Progenitor cell of endocrine pancreas (in vitro differentiated cells): Measurements from ENCODE around the gene CDH13. TPM values are rescaled to one million over a fixed set of nuclear protein-coding genes. Genes with fewer than 3 reads are reported as not detected.

Experiments used
- DNase-seq: peaks from one replicate; pipeline ENCODE4 v3.0.0; 2021; ENCODE audit warnings: low spot score; ENCODE audit not compliant: unreplicated experiment
- H3K27ac Mint-ChIP-seq: 2 replicates; pipeline ENCODE4 v1.8.0; 2021; ENCODE audit warnings: mild to moderate bottlenecking, moderate library complexity, mixed read lengths
- H3K27me3 Mint-ChIP-seq: 2 replicates; pipeline ENCODE4 v1.8.0; 2021; ENCODE audit warnings: mixed read lengths
- H3K36me3 Mint-ChIP-seq: 2 replicates; pipeline ENCODE4 v1.8.0; 2022; ENCODE audit warnings: mixed read lengths; ENCODE audit not compliant: insufficient read depth
- H3K4me1 Mint-ChIP-seq: 2 replicates; pipeline ENCODE4 v1.8.0; 2021; ENCODE audit warnings: low read depth, mixed read lengths
- H3K4me3 Mint-ChIP-seq: 2 replicates; pipeline ENCODE4 v1.8.0; 2021; ENCODE audit warnings: low read depth, mild to moderate bottlenecking, moderate library complexity, mixed read lengths
- H3K9me3 Mint-ChIP-seq: 2 replicates; pipeline ENCODE4 v1.8.0; 2021; ENCODE audit warnings: low read depth, mixed read lengths
- total RNA-seq: library from RNA; stranded (reverse); gene quantifications from 2 replicates; pipeline ENCODE4 v1.2.1, GENCODE V29; 2021
- TF ChIP-seq, protein P1 (sequence below): fragments of 200-600 bp; sonication (generic); IDR thresholded peaks from one replicate; pipeline ENCODE4 v1.5.0; 2021; ENCODE audit warnings: antibody characterized with exemption, mild to moderate bottlenecking; ENCODE audit not compliant: unreplicated experiment

Gene CDH13
- total RNA-seq, 1 donor from 2014 or later = 0.38 TPM

DNA sequence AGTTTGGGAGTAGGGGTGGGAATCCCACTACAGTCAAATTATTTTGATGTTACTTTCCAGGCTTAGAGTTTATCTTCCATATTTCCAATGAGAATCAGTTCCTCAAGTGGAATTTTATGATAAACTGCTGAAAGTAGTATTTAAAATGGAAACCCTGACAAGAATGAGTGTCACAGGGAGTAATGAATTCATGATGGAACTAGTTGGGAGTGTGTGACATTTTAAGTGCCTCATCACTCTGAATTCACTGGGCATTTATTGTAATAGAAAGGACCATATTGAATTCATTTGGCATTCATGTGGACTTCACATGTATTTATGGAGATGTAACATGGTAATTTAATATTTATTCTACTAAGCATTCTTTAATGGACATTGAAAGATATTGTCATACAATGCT lies 320.9 kb downstream of the CDH13 start:
- H3K4me3 Mint-ChIP-seq = no peak overlapping the region

DNA sequence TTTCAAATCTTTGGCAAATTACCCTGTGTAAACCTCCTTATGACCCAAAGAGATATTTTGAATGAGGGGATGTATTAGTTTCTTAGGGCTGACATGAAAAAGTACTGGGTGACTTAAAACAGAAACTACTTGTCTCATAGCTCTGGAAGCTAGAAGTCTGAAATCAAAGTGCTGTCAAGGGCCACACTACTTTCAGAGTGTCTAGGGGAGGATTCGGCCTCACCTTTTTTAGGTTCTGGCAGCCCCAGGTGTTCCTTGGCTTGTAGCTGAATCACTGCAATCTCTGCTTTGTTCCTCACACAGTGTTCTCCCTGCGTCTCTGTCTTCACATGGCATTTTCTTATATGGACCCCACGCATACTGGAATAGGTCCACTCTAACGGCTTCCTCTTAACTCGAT lies 322.2 kb downstream of the CDH13 start:
- no peak overlapping the region for H3K4me3 Mint-ChIP-seq
- TF ChIP-seq, protein P1, sequence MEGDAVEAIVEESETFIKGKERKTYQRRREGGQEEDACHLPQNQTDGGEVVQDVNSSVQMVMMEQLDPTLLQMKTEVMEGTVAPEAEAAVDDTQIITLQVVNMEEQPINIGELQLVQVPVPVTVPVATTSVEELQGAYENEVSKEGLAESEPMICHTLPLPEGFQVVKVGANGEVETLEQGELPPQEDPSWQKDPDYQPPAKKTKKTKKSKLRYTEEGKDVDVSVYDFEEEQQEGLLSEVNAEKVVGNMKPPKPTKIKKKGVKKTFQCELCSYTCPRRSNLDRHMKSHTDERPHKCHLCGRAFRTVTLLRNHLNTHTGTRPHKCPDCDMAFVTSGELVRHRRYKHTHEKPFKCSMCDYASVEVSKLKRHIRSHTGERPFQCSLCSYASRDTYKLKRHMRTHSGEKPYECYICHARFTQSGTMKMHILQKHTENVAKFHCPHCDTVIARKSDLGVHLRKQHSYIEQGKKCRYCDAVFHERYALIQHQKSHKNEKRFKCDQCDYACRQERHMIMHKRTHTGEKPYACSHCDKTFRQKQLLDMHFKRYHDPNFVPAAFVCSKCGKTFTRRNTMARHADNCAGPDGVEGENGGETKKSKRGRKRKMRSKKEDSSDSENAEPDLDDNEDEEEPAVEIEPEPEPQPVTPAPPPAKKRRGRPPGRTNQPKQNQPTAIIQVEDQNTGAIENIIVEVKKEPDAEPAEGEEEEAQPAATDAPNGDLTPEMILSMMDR = no peak
- H3K27ac Mint-ChIP-seq = no peak overlapping the region
- no peak for DNase-seq
- no peaks in the 10 kb centered on the region for H3K9me3 Mint-ChIP-seq
- H3K4me1 Mint-ChIP-seq = no peaks in the 10 kb centered on the region
- H3K27me3 Mint-ChIP-seq = no peaks in the 10 kb centered on the region
- H3K36me3 Mint-ChIP-seq = no peaks in the 10 kb centered on the region

More for the DNA sequence above, 320.9 kb downstream of the CDH13 start:
- no peaks in the 10 kb centered on the region for H3K27me3 Mint-ChIP-seq
- H3K4me1 Mint-ChIP-seq = no peaks in the 10 kb centered on the region
- no peaks in the 10 kb centered on the region for H3K36me3 Mint-ChIP-seq
- H3K9me3 Mint-ChIP-seq = no peaks in the 10 kb centered on the region
- H3K27ac Mint-ChIP-seq = no peak overlapping the region
- TF ChIP-seq, protein P1 = no peak
- no peak for DNase-seq

DNA sequence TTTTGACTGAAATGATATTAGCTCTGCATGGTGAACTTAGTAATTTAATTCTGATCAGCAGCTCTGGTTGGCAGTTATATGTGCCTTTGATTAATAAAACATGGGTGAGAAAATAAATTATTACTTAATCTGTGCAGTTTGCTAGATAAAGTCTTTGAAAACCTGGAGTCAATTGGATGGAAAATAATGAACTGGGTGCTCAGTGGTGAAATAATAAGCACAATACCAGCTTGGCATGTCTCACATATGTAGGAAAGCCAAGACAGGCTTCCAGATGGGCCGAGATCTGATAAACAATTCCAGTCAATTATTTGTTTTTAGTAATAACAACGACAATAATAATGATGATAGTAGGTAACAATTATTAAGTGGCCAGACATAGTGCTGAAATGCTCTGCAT lies 326.7 kb downstream of the CDH13 start:
- Mint-ChIP-seq H3K9me3 (no peaks in the 10 kb centered on the region), H3K4me3 (no peak overlapping the region), H3K27me3 (peaks cover 7% of the 10 kb centered on the region), H3K36me3 (no peaks in the 10 kb centered on the region), H3K4me1 (no peaks in the 10 kb centered on the region), H3K27ac (no peak overlapping the region)
- DNase-seq = no peak
- TF ChIP-seq, protein P1 = no peak

DNA sequence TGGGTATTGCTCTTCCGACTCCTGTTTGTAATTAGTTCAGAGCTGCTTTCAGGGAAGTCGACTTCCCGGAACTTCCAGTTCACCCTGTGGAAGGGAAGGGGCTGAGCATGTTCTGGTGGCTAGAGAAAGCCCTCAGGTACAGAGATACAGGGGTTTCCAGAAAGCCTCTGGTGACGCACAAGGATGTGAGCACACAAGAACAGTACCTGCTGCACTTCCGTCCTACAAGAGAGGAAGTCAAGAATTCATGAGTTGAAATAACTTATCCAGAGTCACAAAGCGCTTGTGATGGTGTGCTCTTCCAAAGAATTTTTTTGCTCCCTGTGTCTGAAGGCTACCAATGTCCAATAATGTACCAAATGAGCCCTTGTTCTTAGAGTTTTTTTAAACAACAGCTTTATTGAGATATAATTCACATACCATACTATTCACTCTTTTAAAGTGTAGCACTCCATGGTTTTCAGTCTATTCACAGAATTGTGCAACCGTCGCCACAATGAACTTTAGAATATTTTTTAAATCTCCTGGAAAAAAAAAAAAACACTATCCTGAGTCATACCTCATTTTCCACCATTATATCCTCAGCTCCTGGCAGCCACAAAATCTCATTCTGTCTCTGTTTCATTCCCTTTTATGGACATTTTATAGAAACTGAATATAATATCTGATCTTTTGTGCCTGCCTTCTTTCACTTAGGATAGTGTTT lies 327.6 kb downstream of the CDH13 start:
- H3K4me3 Mint-ChIP-seq = no peak overlapping the region
- H3K27me3 Mint-ChIP-seq = peaks cover 7% of the 10 kb centered on the region
- H3K27ac Mint-ChIP-seq = no peak overlapping the region

DNA sequence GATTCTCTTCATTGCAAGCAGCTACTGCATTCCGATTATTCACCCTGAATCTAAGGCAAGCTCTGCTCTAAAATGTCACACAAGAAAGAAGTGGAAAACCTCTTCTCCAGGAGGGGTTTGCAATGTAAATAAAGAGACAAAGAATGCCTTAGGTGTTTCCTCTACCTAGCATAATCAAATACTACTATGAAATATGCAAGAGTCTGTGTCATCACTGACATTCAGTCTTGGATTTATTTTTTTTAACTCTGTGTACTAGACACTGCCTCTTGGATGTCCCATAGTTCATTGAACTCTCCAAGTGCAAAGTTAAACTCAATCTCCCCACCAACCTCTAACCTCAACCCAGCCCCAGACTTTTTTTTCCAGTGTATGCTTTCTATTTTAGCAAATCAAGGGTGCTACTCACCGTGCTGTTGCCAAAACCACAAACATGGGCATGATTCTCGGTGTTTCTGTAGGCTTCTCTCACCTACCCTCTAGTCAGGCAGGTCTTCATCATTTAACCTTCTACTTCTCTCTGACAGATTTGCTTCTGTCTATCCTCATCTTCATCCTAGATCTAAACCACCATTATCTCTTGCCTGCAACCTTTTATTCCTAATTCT lies 329.1 kb downstream of the CDH13 start:
- Mint-ChIP-seq H3K27ac (no peak overlapping the region), H3K27me3 (peaks cover 12% of the 10 kb centered on the region), H3K4me3 (no peak overlapping the region), H3K36me3 (no peaks in the 10 kb centered on the region), H3K9me3 (no peaks in the 10 kb centered on the region), H3K4me1 (no peaks in the 10 kb centered on the region)
- TF ChIP-seq, protein P1 = no peak
- DNase-seq = no peak

More for the DNA sequence above, 327.6 kb downstream of the CDH13 start:
- no peak for DNase-seq
- no peaks in the 10 kb centered on the region for H3K4me1 Mint-ChIP-seq
- H3K36me3 Mint-ChIP-seq = no peaks in the 10 kb centered on the region
- TF ChIP-seq, protein P1 = no peak
- no peaks in the 10 kb centered on the region for H3K9me3 Mint-ChIP-seq
